Chondrocyte (in vitro differentiated cells): ENCODE measurements around the gene GRK6. TPM values are rescaled to one million over a fixed set of nuclear protein-coding genes. Genes with fewer than 3 reads are reported as not detected.

Source experiments
- DNase-seq: peaks from one replicate; pipeline ENCODE4 v3.0.0; 2021; ENCODE audit warnings: mixed read lengths, low spot score
- H3K27ac Mint-ChIP-seq: one replicate; pipeline ENCODE4 v1.8.0; 2021; ENCODE audit warnings: mild to moderate bottlenecking, moderate library complexity, mixed read lengths; ENCODE audit not compliant: unreplicated experiment
- H3K27me3 Mint-ChIP-seq: 2 replicates; pipeline ENCODE4 v1.8.0; 2021; ENCODE audit warnings: low read depth, mixed read lengths
- H3K36me3 Mint-ChIP-seq: 2 replicates; pipeline ENCODE4 v1.8.0; 2021; ENCODE audit warnings: low read depth, mixed read lengths
- H3K4me1 Mint-ChIP-seq: 2 replicates; pipeline ENCODE4 v1.8.0; 2021; ENCODE audit warnings: low read depth, mild to moderate bottlenecking, mixed read lengths
- H3K4me3 Mint-ChIP-seq: one replicate; pipeline ENCODE4 v1.8.0; 2021; ENCODE audit warnings: mild to moderate bottlenecking, moderate library complexity, mixed read lengths; ENCODE audit not compliant: unreplicated experiment
- H3K9me3 Mint-ChIP-seq: 2 replicates; pipeline ENCODE4 v1.8.0; 2021; ENCODE audit warnings: low read depth, mixed read lengths
- CTCF ChIP-seq: fragments of 200-600 bp; sonication (generic); IDR thresholded peaks from 2 replicates; pipeline ENCODE4 v1.5.0; 2021; ENCODE audit warnings: antibody characterized with exemption, mild to moderate bottlenecking, moderate library complexity
- total RNA-seq: library from RNA; stranded (reverse); gene quantifications from 3 replicates; pipeline ENCODE4 v1.2.1, GENCODE V29; 2021

GRK6 gene
- total RNA-seq, 1 donor from 2014 or later = 26.3 TPM

GRCh38 chr5:177456976-177457851 is 30.7 kb downstream of the GRK6 start:
- no peaks in the 10 kb centered on the region for H3K9me3 Mint-ChIP-seq
- peak; percentile 93 for DNase-seq
- TF ChIP-seq CTCF = peak; percentile 72
- peak overlapping the region; percentile 74 for H3K27ac Mint-ChIP-seq
- H3K36me3 Mint-ChIP-seq = peaks cover 10% of the 10 kb centered on the region
- no peaks in the 10 kb centered on the region for H3K27me3 Mint-ChIP-seq
- H3K4me1 Mint-ChIP-seq = peaks cover 17% of the 10 kb centered on the region
- no peak overlapping the region for H3K4me3 Mint-ChIP-seq

- Mint-ChIP-seq H3K36me3 (peaks cover 12% of the 10 kb centered on the region), H3K27me3 (no peaks in the 10 kb centered on the region), H3K9me3 (no peaks in the 10 kb centered on the region), H3K4me1 (peaks cover 17% of the 10 kb centered on the region), H3K27ac (peak overlapping the region; percentile 74), H3K4me3 (no peak overlapping the region)
- DNase-seq = no peak
- TF ChIP-seq CTCF = peak; percentile 5
Measured at GRCh38 chr5:177457852-177458681, 31.6 kb downstream of the GRK6 start.

GRCh38 chr5:177458912-177459350 is 32.5 kb downstream of the GRK6 start:
- H3K27me3 Mint-ChIP-seq = no peaks in the 10 kb centered on the region
- H3K4me3 Mint-ChIP-seq = no peak overlapping the region
- peak overlapping the region; percentile 22 for H3K27ac Mint-ChIP-seq
- peak; percentile 93 for DNase-seq
- peaks cover 17% of the 10 kb centered on the region for H3K36me3 Mint-ChIP-seq
- no peaks in the 10 kb centered on the region for H3K9me3 Mint-ChIP-seq
- no peak for TF ChIP-seq CTCF
- H3K4me1 Mint-ChIP-seq = peaks cover 15% of the 10 kb centered on the region

DNA sequence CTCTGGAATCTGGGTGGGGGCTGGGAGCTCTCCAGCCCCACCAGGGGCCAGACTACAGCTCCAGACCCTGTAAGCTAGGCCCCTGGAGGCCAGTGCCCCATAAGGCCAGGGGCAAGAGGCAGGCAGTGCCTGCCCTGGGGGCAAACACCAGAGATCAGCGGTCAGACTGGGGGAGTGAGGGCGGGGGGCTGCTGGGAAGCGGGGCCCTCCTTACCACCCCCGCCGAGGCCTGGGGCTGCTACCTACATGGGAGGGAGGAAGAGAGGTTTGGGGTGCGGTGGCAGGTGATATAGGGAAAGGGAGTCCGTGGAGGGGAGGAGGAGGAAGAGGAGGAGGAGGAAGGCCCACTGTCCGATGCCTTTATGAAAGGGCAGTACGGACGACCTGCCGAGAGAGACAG is 32.9 kb downstream of the GRK6 start:
- Mint-ChIP-seq H3K4me1 (peaks cover 13% of the 10 kb centered on the region), H3K36me3 (peaks cover 17% of the 10 kb centered on the region), H3K9me3 (no peaks in the 10 kb centered on the region), H3K4me3 (no peak overlapping the region), H3K27ac (peak overlapping the region; percentile 69), H3K27me3 (no peaks in the 10 kb centered on the region)
- DNase-seq = no peak
- no peak for TF ChIP-seq CTCF
